ENCODE measurements around the gene THRA.
A peak's percentile ranks its signal among the peaks of the same experiment; 100 is the strongest.

DNA sequence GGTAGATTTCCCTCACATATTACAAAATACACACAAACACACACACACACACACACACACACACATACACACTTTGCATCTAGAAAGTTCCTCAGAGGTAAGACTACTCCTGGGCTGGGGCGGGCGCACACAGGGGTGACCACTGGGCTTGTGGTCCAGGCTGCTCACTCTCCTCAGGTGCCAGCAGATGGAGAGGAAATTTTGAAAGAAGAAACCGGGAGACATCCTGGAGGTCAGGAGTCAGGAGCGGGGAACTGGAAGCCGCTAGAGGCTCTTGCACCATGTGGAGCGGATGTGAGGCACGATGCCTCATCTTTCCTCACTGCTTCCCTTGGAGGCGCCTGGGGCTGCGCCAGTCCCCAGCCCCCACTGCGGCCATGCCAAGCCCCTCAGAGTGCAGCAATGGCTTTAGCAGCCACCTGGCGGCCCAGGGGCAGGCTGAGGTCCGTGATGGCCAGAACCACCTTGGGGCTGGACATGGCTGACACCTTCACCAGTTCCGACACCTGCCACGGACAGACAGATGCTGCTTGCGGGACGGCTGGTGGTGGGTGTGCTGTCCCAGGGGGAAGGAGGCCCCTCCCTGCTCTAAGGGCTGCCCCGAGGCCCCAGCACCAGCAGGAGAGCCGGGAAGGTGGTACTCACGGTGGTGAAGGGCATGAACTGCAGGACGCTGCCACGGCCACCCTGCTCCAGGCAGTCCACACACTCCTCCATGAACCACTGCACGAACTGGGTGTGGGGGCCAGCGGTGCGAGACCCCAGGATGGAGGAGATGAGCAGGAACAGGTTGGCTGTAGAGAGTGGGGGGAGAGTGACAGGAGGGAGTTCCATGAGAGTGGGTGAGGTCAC is 43.4 kb upstream of the THRA start:
- no peak for TF ChIP-seq POLR2AphosphoS5 (IDR thresholded peaks at IDR 0.05; ENCODE audit: low read depth, low read length)
- TF ChIP-seq RAD21 (IDR thresholded peaks at IDR 0.05; ENCODE audit: low read length), result no peak
- TF ChIP-seq TAF1 (IDR thresholded peaks at IDR 0.05; ENCODE audit: borderline replicate concordance, low read depth, low read length), result no peak
- no peak for TF ChIP-seq MXI1 (IDR thresholded peaks at IDR 0.05; ENCODE audit: low read depth, low read length)
- 0 out of 2 replicates have a peak, but pooled peaks have one; percentile 13 for TF ChIP-seq CTCF (IDR thresholded peaks at IDR 0.05)
- no peak for TF ChIP-seq EZH2phosphoT487 (IDR thresholded peaks at IDR 0.05; ENCODE audit: borderline replicate concordance, low read depth)
- TF ChIP-seq, protein P1, sequence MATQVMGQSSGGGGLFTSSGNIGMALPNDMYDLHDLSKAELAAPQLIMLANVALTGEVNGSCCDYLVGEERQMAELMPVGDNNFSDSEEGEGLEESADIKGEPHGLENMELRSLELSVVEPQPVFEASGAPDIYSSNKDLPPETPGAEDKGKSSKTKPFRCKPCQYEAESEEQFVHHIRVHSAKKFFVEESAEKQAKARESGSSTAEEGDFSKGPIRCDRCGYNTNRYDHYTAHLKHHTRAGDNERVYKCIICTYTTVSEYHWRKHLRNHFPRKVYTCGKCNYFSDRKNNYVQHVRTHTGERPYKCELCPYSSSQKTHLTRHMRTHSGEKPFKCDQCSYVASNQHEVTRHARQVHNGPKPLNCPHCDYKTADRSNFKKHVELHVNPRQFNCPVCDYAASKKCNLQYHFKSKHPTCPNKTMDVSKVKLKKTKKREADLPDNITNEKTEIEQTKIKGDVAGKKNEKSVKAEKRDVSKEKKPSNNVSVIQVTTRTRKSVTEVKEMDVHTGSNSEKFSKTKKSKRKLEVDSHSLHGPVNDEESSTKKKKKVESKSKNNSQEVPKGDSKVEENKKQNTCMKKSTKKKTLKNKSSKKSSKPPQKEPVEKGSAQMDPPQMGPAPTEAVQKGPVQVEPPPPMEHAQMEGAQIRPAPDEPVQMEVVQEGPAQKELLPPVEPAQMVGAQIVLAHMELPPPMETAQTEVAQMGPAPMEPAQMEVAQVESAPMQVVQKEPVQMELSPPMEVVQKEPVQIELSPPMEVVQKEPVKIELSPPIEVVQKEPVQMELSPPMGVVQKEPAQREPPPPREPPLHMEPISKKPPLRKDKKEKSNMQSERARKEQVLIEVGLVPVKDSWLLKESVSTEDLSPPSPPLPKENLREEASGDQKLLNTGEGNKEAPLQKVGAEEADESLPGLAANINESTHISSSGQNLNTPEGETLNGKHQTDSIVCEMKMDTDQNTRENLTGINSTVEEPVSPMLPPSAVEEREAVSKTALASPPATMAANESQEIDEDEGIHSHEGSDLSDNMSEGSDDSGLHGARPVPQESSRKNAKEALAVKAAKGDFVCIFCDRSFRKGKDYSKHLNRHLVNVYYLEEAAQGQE (IDR thresholded peaks at IDR 0.05; ENCODE audit: low read depth, low read length), result no peak
- TF ChIP-seq NFIC (IDR thresholded peaks at IDR 0.05; ENCODE audit: borderline replicate concordance), result no peak

Measured in SK-N-SH (cell line).